Hematopoietic multipotent progenitor cell treated with erythropoietin and hydrocortisone succinate and interleukin-3 and kit ligand, for 17 days (in vitro differentiated cells): Measurements from ENCODE around the gene TRIB2.
A peak's percentile ranks its signal among the peaks of the same experiment; 100 is the strongest.

ENCODE experiments used
- DNase-seq: peaks from one replicate; pipeline ENCODE4 v3.0.0-alpha.2; 2015; ENCODE audit warnings: low spot score

TRIB2 gene

GRCh38 chr2:12700989-12701388 lies 15.7 kb upstream of the TRIB2 start:
- no peak for DNase-seq

- DNase-seq = no peak
Observed at GRCh38 chr2:12701786-12702167, 15.0 kb upstream of the TRIB2 start.

GRCh38 chr2:12702168-12703121 lies 14.3 kb upstream of the TRIB2 start:
- no peak for DNase-seq

GRCh38 chr2:12704378-12704777 lies 12.4 kb upstream of the TRIB2 start:
- no peak for DNase-seq

GRCh38 chr2:12705230-12705629 lies 11.5 kb upstream of the TRIB2 start:
- DNase-seq = no peak

GRCh38 chr2:12705742-12706141 lies 11.0 kb upstream of the TRIB2 start:
- DNase-seq = no peak

- DNase-seq = no peak
Observed at GRCh38 chr2:12708508-12709206, 8.1 kb upstream of the TRIB2 start.

- no peak for DNase-seq
Observed at GRCh38 chr2:12709207-12709522, 7.6 kb upstream of the TRIB2 start.

- no peak for DNase-seq
Observed at GRCh38 chr2:12710301-12710700, 6.4 kb upstream of the TRIB2 start.

GRCh38 chr2:12711339-12711738 lies 5.4 kb upstream of the TRIB2 start:
- DNase-seq = no peak

GRCh38 chr2:12712881-12713280 lies 3.9 kb upstream of the TRIB2 start:
- no peak for DNase-seq

GRCh38 chr2:12714391-12715221 lies 2.1 kb upstream of the TRIB2 start:
- DNase-seq = no peak

- DNase-seq = no peak
Observed at GRCh38 chr2:12715258-12716031, 1.3 kb upstream of the TRIB2 start.

- peak; percentile 63 for DNase-seq
Observed at GRCh38 chr2:12716032-12716281, 779 bp upstream of the TRIB2 start.

- peak; percentile 6 for DNase-seq
Observed at GRCh38 chr2:12717191-12718014, 667 bp downstream of the TRIB2 start.

GRCh38 chr2:12718015-12718671 lies 1.4 kb downstream of the TRIB2 start:
- DNase-seq = no peak

- DNase-seq = no peak
Observed at GRCh38 chr2:12718711-12719399, 2.1 kb downstream of the TRIB2 start.

- no peak for DNase-seq
Observed at GRCh38 chr2:12719400-12720277, 2.9 kb downstream of the TRIB2 start.

- no peak for DNase-seq
Observed at GRCh38 chr2:12720278-12720620, 3.5 kb downstream of the TRIB2 start.
